Activated CD4-positive, alpha-beta T cell treated with anti-CD3 and anti-CD28 coated beads, Interleukin-2, Interleukin-6, amounts not matched to agents 100 ng/mL and 50 ng/mL, durations not matched to agents 16 hours and 8 hours (primary cell): ENCODE results near the gene FNDC8.
"Not testable (repeated sequence)": the region's sequence is repeated elsewhere in the genome, so short reads cannot be mapped to it uniquely, and the experiment has no call there.

Experiments used
- DNase-seq: peaks from one replicate; pipeline ENCODE4 v3.0.0-alpha.2; 2020

The FNDC8 gene

GRCh38 chr17:35095741-35096140 is 25.7 kb upstream of the FNDC8 start:
- no peak for DNase-seq

GRCh38 chr17:35097776-35098175 is 23.6 kb upstream of the FNDC8 start:
- DNase-seq: no peak

DNA sequence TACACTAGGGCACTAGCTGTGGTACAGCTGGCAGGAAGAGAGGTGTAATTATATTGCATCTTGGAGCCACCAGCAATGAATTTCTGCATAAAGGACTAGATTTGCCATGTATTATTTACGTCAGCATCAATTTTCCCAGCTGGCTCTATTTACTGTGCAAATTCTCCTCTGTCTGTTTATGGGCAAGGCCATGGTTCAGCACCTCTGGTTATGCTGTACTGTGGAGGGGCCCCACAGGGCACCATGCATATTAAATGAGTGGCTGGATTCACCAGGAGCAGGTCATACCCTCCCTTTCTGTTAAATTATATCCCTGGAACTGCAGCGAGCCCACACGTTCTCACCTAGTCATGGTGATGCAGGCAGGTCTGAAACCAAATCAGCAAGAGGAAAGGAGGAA is 21.5 kb upstream of the FNDC8 start:
- no peak for DNase-seq

DNA sequence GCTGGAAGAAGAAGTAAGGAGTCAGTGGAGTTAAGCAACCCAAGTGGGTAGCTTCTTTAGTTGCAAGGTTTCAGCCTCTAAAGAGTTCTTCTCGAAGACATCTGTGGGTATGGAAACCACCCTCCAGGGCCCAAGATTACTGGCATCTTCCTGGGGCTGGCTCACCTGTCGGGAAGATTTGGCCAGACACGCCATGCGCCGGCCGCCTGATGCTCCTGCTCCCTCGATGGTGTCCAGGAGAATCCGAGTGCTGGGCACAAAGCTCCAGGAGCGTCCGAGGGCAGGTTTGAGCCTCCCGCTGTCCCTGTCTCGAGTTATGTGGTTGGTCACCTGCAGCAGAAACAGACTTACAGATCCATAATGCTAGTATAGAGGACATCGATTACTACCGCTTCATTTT is 20.4 kb upstream of the FNDC8 start:
- DNase-seq: no peak

- no peak for DNase-seq
Observed at GRCh38 chr17:35101725-35102124, 19.7 kb upstream of the FNDC8 start.

DNA sequence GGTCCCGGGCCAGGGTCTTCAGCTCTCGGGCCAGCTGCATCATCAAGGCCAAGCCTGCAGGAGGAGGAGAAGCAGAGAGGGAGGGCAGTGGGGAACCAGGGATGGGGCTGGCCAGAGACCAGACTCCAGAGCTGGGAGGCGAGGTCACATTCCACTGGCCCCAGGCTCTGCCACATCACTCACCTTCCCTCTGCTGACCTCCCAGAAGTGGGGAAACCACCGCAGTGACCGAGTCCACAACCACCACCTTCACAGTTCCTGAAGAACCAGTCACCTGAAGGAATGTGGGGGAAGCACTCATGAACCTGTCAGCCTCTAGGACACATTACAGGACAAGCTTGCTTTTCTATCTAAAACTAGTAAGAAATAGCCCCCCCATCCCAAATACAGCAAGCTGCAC is 18.1 kb upstream of the FNDC8 start:
- DNase-seq: no peak

GRCh38 chr17:35104844-35105450 is 16.5 kb upstream of the FNDC8 start:
- no peak for DNase-seq

DNA sequence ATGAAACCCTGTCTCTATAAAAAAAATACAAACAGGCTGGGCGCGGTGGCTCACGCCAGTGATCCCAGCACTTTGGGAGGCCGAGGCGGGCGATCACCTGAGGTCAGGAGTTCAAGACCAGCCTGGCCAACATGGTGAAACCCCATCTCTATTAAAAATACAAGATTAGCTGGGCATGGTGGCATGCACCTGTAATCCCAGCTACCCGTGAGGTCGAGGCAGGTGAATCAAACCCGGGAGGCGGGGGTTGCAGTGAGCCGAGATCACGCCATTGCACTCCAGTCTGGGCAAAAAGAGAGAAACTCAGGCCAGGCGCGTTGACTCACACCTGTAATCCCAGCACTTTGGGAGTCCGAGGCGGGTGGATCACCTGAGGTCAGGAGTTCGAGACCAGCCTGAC is 10.6 kb upstream of the FNDC8 start:
- DNase-seq: not testable (repeated sequence)

DNA sequence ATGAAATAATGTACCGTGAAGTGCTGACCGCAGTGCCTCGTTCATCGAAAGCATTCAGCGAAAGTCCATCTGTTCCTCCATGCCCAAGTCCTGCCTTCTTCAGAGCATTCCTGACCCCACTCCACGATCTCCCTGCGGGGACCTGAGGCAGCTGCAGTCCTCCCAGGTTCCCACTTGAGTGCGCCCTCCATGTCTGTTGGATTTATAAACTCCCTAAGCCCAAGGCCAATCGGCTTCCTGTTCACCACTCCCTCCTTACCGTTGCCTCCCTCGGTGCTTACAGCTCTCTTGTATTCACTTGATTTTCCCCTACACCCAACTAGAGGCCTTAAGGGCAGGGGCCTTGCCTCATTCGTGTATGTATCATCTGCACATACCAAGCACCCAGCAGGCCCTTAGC is 4.6 kb upstream of the FNDC8 start:
- DNase-seq: no peak

DNA sequence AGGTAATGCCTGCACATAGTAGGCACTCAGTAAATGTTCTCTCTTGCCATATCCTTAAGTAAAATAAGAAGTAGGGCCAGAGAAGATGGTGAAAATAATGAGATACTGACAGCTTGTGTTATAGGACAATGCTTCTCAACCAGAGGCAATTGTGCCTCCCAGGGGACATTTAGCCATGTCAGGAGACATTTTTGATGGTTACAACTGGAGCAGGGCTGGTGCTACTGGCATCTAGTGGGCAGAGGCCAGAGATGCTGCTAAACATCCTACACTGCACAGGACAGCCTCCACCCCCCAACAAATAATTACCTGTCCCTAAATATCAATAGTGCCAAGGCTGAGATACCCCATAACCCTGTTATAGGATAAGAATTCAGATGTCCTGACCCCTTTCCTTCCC is 3.4 kb upstream of the FNDC8 start:
- peak; percentile 67 for DNase-seq

GRCh38 chr17:35119370-35120165 is 1.8 kb upstream of the FNDC8 start, which contains the start of gene RAD51D:
TSS of gene RAD51D (minus strand) at chr17:35119860. CDS start at chr17:35119613, 247 bp downstream.
- DNase-seq: peak; percentile 88

- DNase-seq: no peak
Observed at GRCh38 chr17:35127751-35128514, 6.5 kb downstream of the FNDC8 start.

- DNase-seq: no peak
Observed at GRCh38 chr17:35129154-35129972, 7.9 kb downstream of the FNDC8 start.

GRCh38 chr17:35129973-35130351 is 8.5 kb downstream of the FNDC8 start:
- peak; percentile 30 for DNase-seq

DNA sequence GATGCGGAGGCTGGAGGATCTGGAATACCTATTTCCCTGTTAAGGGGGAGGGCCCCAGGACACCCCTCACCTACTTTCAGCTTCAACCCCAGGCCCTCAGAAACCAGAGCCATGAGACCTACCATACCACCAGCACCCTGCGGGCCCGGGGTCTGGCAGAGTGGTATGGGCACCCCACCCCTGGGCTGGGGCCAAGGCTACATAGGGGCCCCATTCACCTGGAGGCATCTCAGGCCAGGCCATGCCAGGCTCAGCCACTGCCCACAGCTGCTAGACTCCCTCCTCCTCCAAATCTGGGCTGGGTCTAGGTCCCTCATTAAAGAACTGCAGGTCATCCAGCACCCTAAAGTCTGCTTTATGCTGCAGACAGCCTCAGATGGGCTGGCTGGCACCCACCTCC is 9.0 kb downstream of the FNDC8 start:
- DNase-seq: no peak

DNA sequence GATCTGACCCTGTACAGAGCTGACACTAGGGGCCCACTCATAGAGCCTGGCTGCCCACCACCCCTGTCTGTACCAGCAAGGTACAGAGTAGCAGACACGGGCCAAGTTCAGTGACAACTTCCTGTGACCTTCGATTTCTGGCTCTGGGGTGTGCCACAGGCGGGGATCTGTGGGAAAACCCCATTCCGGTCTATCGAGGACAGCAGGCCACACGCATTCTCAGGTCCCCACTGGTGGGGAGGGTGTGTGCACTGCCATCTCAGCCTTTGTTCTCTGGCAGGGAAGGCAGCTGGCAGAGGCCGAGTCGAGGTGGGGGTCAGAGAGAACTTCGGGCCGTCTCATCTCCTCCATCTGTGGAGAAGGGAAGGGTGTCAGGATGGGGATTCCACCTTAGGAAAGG is 10.7 kb downstream of the FNDC8 start:
- no peak for DNase-seq

DNA sequence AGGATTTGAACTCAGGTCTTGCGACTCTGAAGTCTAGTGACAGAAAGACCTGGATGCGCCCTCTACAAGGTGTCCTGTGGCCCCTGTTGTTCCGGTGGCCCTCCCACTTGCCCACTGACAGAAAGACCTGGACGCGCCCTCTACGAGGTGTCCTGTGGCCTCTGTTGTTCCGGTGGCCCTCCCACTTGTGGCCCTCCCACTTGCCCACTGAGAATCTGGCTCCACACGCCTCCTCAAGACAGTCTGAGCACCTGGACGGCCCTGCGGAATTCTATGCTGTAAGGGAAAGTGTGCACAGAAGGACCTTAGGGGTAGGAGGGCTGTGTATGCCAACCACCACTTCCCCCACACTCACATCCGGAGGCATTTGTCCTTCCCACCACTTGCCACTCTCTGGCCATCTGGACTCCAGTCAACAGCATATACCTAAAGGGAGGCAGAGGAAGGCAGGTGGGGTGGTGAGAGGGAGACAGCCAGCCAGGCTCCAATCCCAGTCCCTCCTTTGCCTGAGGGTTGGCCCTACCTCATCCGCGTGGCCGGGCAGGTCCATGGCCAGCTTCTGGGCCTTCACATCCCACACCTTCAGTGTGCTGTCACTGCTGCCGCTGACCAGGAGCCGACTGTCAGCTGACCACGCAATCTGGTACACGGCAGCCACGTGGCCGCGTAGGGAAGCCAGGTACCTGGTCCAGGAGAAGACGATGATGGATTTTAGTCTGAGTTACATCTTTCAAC is 11.6 kb downstream of the FNDC8 start:
- DNase-seq: no peak

GRCh38 chr17:35135322-35135721 is 13.9 kb downstream of the FNDC8 start:
- DNase-seq: no peak

DNA sequence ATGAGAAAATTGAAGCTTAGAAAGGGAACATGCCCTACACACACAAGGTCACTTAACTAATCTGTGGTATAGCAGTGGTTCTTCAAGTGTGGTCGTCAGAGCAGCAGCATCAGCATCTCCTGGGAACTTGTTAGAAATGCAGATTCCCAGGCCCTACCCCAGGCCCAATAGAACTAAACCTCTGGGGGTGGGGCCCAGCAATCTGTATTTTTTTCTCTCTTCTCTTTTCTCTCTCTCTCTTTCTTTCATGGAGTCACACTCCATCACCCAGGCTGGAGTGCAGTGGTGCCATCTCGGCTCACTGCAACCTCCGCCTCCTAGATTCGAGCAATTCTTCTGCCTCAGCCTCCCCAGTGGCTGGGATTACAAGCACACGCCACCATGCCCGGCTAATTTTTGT is 16.8 kb downstream of the FNDC8 start:
- no peak for DNase-seq

DNA sequence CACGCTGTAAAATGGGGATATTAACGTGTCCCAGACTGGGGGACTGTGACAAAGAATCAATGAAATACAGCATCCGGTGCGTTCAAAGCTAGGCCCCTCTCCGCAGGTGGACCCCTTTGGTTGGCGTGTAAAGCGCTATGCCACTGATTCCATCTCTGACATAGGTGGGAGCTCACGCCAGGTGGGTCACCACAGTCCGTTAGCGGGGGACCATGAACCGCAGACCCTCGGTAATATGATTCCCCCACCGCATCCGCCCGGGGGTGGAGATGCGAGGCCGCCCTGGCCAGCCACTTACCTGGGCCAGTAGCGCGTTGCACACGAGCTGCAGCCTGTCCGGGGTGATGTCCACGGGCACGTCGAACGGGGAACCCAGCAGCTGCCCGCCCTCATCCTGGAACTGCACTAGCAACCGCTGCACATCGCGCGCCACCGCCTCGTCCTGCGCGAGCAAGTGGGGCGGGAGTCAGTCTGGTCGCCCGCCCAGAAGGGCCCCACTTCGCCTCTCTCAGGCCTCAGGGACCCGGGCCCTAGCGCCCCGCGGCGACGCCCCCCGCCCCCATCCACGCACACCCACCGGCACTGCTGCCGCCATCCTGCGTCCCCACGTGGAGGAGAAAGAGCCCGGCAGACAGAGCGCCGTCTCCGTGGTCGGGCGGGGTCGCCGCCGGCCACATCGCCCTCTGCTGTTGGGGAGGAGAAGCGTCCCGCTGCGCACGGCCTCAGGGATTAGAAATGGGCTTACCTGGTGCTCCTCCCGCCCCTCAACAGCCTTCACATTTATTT is 20.5 kb downstream of the FNDC8 start, which contains the start of gene NLE1:
NLE1 (minus strand) TSS at position 623 of the 786 bp plus-strand sequence; CDS start at position 595, 28 bp downstream.
- DNase-seq: peak; percentile 94

DNA sequence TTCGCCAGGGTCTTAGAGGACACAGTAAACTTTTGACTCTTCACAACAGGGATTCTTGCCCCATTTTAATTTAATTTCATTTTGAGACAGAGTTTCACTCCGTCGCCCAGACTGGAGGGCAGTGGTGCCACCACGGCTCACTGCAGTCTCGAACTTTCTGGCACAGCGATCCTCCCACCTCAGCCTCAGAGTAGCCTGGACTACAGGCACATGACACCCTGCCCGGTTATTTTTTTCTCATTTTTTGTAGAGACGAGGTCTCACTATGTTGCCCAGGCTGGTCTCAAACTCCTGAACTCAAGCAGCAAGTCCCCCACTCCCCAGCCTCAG is 21.0 kb downstream of the FNDC8 start:
- no peak for DNase-seq
